HG03139 (cell line): Measurements from ENCODE around the gene GREB1.

ENCODE experiments used
- ATAC-seq: cut with Tn5 transposase; IDR thresholded peaks from one replicate; pipeline ENCODE4 v1.9.1; 2021; ENCODE audit not compliant: unreplicated experiment

The GREB1 gene

GRCh38 chr2:11533278-11534070 lies at the start of gene GREB1:
TSS of gene GREB1 (plus strand) at chr2:11534045. CDS start at chr2:11556615, 22,570 bp downstream.
- ATAC-seq: no peak

DNA sequence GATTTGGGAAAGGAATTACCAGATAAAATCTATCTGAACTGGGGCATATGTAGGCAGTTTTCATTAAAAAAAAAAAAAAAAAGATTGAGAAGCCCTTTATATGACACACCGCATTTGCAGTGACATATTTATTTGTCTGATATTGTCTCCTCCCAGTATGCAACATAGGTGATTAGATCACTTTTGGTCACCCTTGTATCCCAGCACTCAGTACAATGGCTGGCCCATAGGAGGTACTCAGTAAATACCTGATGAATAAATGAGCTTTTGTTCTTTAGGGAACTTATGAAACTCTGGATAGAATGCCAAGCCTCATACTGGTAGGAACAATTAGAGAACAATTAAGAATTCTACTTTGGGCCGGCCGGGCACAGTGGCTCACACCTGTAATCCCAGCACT lies 45.0 kb upstream of the GREB1 start:
- ATAC-seq: no peak

DNA sequence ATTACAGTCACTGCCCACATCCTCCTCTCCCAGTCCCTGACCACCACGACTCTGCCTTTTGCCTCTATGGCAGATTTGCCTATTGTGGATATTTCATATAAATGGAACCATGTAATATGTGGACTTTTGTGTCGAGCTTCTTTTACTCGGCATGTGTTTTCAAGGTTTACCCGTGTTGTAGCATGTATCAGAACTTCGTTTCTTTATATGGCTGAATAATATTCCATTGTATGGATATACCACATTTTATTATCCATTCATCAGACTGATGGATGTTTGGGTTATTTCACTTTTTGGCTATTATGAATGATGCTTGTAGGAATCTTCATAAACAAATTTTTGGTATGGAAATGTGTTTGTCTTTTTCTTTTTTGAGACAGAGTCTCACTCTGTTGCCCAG lies 43.7 kb upstream of the GREB1 start:
- no peak for ATAC-seq

GRCh38 chr2:11491348-11491933 lies 42.4 kb upstream of the GREB1 start:
- ATAC-seq: no peak

GRCh38 chr2:11492244-11492643 lies 41.6 kb upstream of the GREB1 start:
- ATAC-seq: no peak

GRCh38 chr2:11492720-11493119 lies 41.1 kb upstream of the GREB1 start:
- no peak for ATAC-seq

DNA sequence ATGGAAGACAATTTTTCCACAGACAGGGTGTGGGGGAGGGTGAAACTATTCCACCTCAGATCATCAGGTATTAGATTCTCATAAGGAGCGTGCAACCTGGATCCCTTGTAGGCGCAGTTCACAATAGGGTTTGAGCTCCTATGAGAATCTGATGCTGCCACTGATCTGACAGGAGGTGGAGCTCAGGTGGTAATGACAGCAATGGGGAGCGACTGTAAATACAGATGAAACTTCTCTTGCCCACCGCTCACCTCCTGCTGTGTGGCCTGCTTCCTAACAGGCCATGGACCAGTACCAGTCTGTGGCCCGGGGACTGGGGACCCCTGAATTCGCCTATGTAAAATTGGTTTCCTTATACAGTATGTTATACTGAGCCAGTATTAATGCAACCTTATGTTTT lies 40.6 kb upstream of the GREB1 start:
- ATAC-seq: no peak

- ATAC-seq: no peak
Measured at GRCh38 chr2:11494310-11494709, 39.5 kb upstream of the GREB1 start.

GRCh38 chr2:11495844-11496681 lies 37.8 kb upstream of the GREB1 start:
- ATAC-seq: no peak

- ATAC-seq: peak; percentile 82
Measured at GRCh38 chr2:11498543-11499034, 35.3 kb upstream of the GREB1 start.

- ATAC-seq: no peak
Measured at GRCh38 chr2:11499081-11499743, 34.6 kb upstream of the GREB1 start.

GRCh38 chr2:11500702-11501303 lies 33.0 kb upstream of the GREB1 start:
- no peak for ATAC-seq

DNA sequence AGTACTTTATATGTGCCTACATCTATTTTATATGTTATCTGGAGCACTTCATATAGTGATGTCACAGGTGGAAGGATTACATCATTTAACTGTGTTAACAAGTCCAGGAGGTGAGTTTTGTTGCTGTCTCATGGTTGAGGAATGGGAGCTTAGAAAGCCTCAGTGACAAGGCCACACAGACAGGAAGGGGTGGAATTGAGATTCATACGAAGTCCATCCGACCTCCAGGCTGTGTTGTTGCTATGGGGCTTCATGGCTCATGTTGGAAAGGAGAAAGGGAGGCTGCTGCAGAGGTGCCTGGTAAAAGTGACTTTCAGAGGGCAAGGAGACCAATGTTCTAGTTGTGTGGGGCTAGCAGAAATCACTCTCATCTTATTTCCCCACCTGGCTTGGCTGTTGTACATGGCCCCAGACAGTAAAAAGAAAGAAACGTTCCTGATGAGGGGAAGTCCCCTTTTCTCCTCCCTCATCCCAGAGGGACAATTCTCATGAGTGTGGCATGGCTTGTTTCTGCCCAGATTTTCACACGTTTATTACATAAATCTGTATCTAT lies 31.0 kb upstream of the GREB1 start:
- no peak for ATAC-seq

DNA sequence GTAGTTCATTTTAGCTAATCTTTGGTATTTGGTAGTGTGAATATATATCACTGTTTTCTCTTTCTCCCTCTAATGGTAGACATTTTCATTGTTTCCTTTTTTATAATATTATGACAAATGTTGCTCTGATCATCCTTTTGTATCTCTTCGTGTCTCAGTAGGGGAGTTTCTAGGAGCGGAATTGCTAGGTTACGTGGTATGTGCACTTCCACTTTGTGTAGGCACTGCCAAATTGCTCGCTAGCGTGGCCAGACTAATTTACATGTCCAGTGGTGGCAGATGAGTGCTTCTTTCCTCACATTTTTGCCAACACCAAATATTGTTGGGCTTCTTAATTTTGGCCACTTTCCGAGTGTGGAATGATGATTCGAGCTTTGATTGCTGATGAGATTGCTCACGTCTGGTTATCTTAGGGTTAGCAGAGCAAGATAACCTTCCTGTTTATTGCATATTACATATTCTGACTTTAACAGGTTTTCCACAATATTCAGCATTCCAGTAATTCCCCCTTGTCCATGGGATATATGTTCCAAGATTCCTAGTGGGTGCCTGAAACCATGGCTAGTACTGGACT lies 30.4 kb upstream of the GREB1 start:
- no peak for ATAC-seq

DNA sequence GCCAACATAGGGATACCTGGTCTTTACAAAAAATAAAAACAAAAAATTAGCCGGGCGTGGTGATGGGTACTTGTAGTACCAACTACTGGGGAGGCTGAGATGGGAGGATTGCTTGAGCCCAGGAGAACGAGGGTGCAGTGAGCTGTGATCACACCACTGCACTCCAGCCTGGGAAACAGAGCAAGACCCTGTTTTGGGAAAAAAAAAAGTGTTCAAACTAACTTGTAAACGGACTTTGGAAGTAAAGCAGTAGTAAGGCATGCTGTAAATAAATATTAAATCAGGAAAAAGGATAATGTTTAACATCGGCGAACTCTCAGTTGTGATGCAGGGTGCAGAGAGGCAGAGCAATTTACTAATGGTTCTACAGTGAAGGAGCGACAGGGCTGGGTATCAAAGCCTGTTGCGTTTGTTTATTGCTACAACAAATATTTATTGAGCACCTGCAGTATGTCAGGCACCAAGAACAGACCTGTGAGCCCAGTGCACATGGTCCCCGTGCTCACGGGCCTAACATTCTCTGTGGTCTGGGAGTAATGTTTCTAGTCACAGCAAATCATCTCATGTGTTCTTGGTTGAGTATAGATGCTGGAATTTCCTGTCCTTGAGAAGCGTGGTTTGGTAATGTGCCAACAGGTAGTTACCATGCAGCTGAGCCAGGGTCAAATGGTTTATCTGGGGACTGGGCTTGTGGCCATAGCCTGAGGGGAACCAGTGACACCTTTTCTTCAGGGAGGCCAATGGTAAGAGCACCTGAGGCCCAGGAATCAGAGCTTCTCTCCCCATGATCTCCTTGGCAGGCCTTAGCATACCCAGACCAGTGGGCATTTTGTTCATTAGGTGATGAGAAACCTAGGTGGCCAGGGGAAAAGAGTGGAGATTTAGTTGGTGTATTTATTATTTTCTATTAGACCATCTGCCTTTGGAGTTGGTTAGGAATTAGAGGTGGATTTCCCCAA lies 27.9 kb upstream of the GREB1 start:
- ATAC-seq: no peak

DNA sequence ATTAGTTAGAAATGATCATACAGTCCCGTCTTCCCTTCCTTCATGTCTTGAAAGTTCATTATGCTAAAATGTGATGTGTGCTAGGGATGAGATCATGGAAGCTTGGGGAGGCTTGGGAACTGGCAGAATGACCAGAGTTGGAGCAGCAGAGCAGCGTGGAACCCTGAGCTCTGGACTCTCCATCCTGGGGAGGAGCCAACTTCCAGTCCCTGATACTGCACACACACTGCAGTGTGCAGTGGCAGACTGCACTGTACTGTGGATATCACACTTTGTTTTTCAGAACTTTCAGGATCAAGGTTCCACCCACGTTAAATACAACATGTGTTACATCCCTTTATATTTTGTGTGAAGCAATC lies 27.3 kb upstream of the GREB1 start:
- ATAC-seq: no peak

DNA sequence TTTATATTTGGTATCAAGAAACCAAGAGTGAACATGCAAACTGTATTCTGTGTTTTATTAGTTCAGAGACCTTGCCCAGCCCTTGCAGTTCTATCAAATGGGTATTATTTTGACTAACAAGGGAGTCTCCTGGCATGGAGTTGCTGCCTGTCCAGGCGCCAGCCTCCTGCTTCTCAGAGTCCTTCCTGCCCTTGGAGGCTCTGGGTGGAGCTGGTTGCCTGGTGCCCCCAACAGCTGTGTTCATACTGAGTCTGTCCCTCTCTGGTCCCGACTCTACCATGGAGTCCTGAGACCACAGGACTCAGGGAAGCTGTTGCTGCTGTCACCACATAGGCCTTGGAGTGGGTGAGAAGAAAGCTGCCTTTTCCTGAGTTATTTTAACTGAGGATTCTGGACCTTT lies 26.3 kb upstream of the GREB1 start:
- ATAC-seq: no peak

- ATAC-seq: no peak
Measured at GRCh38 chr2:11508279-11508678, 25.6 kb upstream of the GREB1 start.
